ENCODE data around the gene DHX8. TPM values are rescaled to one million over a fixed set of nuclear protein-coding genes. Genes with fewer than 3 reads are reported as not detected.

The DHX8 gene
- total RNA-seq, 1 donor from 2014 or later: 24.7 TPM

- H3K27me3 ChIP-seq (ENCODE audit: control insufficient read depth, insufficient read depth, low read length): no peaks in the 10 kb centered on the region
- TF ChIP-seq, protein P1, sequence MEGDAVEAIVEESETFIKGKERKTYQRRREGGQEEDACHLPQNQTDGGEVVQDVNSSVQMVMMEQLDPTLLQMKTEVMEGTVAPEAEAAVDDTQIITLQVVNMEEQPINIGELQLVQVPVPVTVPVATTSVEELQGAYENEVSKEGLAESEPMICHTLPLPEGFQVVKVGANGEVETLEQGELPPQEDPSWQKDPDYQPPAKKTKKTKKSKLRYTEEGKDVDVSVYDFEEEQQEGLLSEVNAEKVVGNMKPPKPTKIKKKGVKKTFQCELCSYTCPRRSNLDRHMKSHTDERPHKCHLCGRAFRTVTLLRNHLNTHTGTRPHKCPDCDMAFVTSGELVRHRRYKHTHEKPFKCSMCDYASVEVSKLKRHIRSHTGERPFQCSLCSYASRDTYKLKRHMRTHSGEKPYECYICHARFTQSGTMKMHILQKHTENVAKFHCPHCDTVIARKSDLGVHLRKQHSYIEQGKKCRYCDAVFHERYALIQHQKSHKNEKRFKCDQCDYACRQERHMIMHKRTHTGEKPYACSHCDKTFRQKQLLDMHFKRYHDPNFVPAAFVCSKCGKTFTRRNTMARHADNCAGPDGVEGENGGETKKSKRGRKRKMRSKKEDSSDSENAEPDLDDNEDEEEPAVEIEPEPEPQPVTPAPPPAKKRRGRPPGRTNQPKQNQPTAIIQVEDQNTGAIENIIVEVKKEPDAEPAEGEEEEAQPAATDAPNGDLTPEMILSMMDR (IDR thresholded peaks at IDR 0.05; ENCODE audit: insufficient read depth, low read length, severe bottlenecking): no peak
- FAIRE-seq (no peak), DNase-seq (ENCODE audit: low read depth) (peak; percentile 70)
- H3K4me3 ChIP-seq (ENCODE audit: low read depth, low read length): no peak overlapping the region
- no peaks in the 10 kb centered on the region for H3K36me3 ChIP-seq (ENCODE audit: control insufficient read depth, insufficient read depth, low read length)
These were observed 41.1 kb upstream of the DHX8 start for GRCh38 chr17:43442711-43443110.

GRCh38 chr17:43443381-43443780, 40.4 kb upstream of the DHX8 start:
- DNase-seq (ENCODE audit: low read depth): no peak
- no peak overlapping the region for H3K4me3 ChIP-seq (ENCODE audit: low read depth, low read length)
- TF ChIP-seq, protein P1 (IDR thresholded peaks at IDR 0.05; ENCODE audit: insufficient read depth, low read length, severe bottlenecking): no peak
- no peak for FAIRE-seq
- H3K36me3 ChIP-seq (ENCODE audit: control insufficient read depth, insufficient read depth, low read length): no peaks in the 10 kb centered on the region
- no peaks in the 10 kb centered on the region for H3K27me3 ChIP-seq (ENCODE audit: control insufficient read depth, insufficient read depth, low read length)

DNA sequence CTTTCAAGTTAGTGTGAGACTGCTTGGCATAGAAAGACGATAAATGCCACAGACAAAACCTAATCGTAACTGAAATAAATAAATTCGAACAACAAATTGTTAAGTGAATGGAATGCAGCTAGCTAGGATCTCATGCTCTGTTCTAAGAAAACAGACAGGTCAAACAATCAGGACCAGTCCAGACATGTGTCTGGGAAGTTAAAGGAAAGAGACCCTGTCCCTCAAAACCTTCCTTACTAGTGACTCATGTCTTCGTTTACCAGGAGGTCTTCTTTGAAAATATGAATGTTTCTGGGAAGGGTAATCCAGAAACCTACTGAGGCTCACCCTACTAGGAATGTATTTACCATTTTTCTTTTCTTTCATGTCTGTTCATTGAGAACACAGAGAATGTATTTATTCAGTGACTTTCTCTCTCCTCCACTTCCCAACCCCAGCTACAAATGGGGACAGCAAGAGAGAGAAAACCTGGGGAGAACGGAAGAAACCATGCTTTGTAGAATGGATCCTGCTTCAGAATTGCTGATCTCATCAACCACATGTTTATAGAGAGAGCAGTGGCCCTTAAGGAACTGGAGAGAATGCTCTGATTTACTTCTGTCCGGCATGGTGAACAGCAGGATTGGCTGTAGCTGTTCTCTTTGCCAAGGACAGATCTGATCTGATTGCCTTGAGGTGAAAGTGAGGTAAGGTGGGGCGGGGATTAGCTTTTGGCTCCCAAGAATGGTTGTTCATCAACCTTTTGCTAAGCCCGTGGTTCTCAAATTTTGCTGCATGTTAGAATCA, 39.4 kb upstream of the DHX8 start:
- FAIRE-seq: no peak
- peak; percentile 88 for DNase-seq (ENCODE audit: low read depth)
- Histone ChIP-seq H3K4me3 (ENCODE audit: low read depth, low read length) (no peak overlapping the region), H3K36me3 (ENCODE audit: control insufficient read depth, insufficient read depth, low read length) (no peaks in the 10 kb centered on the region), H3K27me3 (ENCODE audit: control insufficient read depth, insufficient read depth, low read length) (no peaks in the 10 kb centered on the region)
- TF ChIP-seq, protein P1 (IDR thresholded peaks at IDR 0.05; ENCODE audit: insufficient read depth, low read length, severe bottlenecking): no peak

DNA sequence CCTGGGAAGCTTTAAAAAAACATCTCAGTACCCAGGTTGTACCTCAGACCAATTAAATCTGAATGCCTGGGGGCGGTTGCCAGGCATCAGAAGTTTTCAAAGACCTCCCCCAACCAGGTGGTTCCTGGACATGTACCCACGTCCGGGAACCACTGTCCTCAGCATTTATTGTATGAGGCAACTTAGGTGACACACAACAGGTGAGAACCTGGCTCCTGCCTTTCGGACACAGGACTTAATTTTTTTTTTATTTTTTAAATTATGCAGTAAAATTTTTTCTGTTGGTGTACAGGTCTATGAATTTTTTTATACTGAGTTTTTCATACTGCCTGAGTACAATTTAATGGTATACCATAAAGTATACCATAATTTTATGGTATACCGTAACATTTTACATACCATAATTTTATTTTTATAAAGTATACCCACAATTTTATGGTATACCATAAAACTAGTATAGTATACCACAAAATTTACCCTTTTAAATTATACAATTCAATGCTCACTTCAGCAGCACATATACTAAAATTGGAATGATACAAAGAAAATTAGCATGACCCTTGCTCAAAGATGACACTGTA, 38.7 kb upstream of the DHX8 start:
- no peak for FAIRE-seq

GRCh38 chr17:43446773-43447172, 37.0 kb upstream of the DHX8 start:
- Histone ChIP-seq H3K4me3 (ENCODE audit: low read depth, low read length) (no peak overlapping the region), H3K27me3 (ENCODE audit: control insufficient read depth, insufficient read depth, low read length) (no peaks in the 10 kb centered on the region), H3K36me3 (ENCODE audit: control insufficient read depth, insufficient read depth, low read length) (no peaks in the 10 kb centered on the region)
- DNase-seq (ENCODE audit: low read depth) (no peak), FAIRE-seq (no peak)
- TF ChIP-seq, protein P1 (IDR thresholded peaks at IDR 0.05; ENCODE audit: insufficient read depth, low read length, severe bottlenecking): no peak

More for the DNA sequence above, 38.7 kb upstream of the DHX8 start:
- DNase-seq (ENCODE audit: low read depth): no peak
- H3K27me3 ChIP-seq (ENCODE audit: control insufficient read depth, insufficient read depth, low read length): no peaks in the 10 kb centered on the region
- H3K4me3 ChIP-seq (ENCODE audit: low read depth, low read length): no peak overlapping the region
- TF ChIP-seq, protein P1 (IDR thresholded peaks at IDR 0.05; ENCODE audit: insufficient read depth, low read length, severe bottlenecking): no peak
- no peaks in the 10 kb centered on the region for H3K36me3 ChIP-seq (ENCODE audit: control insufficient read depth, insufficient read depth, low read length)

All from bronchial epithelial cell (primary cell).